Measurements from ENCODE around the gene JPT2. TPM values are rescaled to one million over a fixed set of nuclear protein-coding genes. Genes with fewer than 3 reads are reported as not detected.
A peak's percentile ranks its signal among the peaks of the same experiment; 100 is the strongest.

The JPT2 gene
- total RNA-seq, 4 donors from 2014 or later = 20.8 to 57.5 (median 38.2) TPM

DNA sequence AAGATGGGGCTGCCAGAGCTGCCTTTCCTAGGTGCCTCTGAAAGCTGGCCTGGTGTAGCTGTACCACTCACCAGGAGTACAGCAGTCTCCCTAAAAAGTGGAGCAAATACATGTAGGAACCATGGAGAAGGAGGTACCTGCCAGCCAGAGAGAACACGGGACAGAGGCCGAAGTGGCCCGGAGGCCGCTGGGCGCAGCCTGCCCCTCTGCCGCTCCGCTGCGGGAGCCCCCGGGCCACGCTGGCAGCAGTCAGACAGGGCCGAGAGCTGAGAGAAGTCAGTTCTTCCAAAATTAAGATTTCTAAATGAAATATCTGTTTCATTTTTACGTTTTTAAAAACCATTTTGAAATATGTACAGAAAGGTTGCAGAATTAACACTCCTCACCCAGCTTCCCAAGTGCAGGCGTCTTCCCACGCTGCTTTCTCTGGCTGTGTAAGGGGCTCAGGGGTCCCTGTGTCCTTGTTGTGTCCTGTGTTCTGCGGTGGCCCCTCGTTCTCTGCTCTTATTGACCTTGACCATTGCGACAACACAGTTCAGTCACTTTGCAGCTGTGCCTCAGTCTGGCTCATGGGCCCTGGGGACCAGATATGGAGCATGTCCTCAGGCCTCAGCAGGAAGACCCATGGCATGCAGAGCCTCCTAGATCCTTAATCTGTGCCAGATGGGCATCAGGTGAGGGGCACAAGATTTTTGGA lies 32.9 kb downstream of the JPT2 start:
- Histone ChIP-seq H3K36me3 (peaks cover 0 to 12% (median 1%) of the 10 kb centered on the region in 4 donors), H3K4me3 (no peak overlapping the region), H3K27me3 (no peaks in the 10 kb centered on the region), H3K9me3 (no peaks in the 10 kb centered on the region), H3K4me1 (peaks cover 36 to 79% (median 57%) of the 10 kb centered on the region in 4 donors), H3K27ac (replicated peaks in 1 of 4) (no peak overlapping the region)
- DNase-seq (ENCODE audit: extremely low spot score) = no peak
- 90% methylated on average over 17 of the region's 17 CpGs for WGBS
- TF ChIP-seq EP300 (IDR thresholded peaks at IDR 0.05) = no peak
- TF ChIP-seq POLR2A (IDR thresholded peaks at IDR 0.05; ENCODE audit: low read depth) = no peak
- TF ChIP-seq CTCF (IDR thresholded peaks at IDR 0.05) = no peak
- no peak for TF ChIP-seq POLR2AphosphoS5 (IDR thresholded peaks at IDR 0.05)
- intact Hi-C loops (cut with DNase I) = no loop called here

GRCh38 chr16:1712791-1713261 lies 34.7 kb downstream of the JPT2 start:
- no peak for DNase-seq (ENCODE audit: extremely low spot score)
- WGBS = 77% methylated on average over 10 of the region's 14 CpGs
- intact Hi-C loops (cut with DNase I) = no loop called here
- H3K27me3 ChIP-seq = no peaks in the 10 kb centered on the region
- peaks cover 29 to 66% (median 45%) of the 10 kb centered on the region in 4 donors for H3K4me1 ChIP-seq
- H3K4me3 ChIP-seq = no peak overlapping the region
- peak overlapping the region in 1 of 4 donors; percentile 7 for H3K27ac ChIP-seq (replicated peaks in 1 of 4)
- no peaks in the 10 kb centered on the region for H3K9me3 ChIP-seq
- TF ChIP-seq POLR2A (IDR thresholded peaks at IDR 0.05; ENCODE audit: low read depth) = no peak
- no peak for TF ChIP-seq POLR2AphosphoS5 (IDR thresholded peaks at IDR 0.05)
- TF ChIP-seq CTCF (IDR thresholded peaks at IDR 0.05) = no peak
- no peak for TF ChIP-seq EP300 (IDR thresholded peaks at IDR 0.05)
- H3K36me3 ChIP-seq = peaks cover 0 to 12% (median 1%) of the 10 kb centered on the region in 4 donors

GRCh38 chr16:1713331-1713730 lies 35.3 kb downstream of the JPT2 start:
- no peaks in the 10 kb centered on the region for H3K27me3 ChIP-seq
- H3K27ac ChIP-seq (replicated peaks in 1 of 4) = peak overlapping the region in 2 of 4 donors; percentile 2 to 7
- H3K4me3 ChIP-seq = no peak overlapping the region
- H3K9me3 ChIP-seq = no peaks in the 10 kb centered on the region
- TF ChIP-seq POLR2AphosphoS5 (IDR thresholded peaks at IDR 0.05) = no peak
- TF ChIP-seq CTCF (IDR thresholded peaks at IDR 0.05) = no peak
- TF ChIP-seq POLR2A (IDR thresholded peaks at IDR 0.05; ENCODE audit: low read depth) = no peak
- TF ChIP-seq EP300 (IDR thresholded peaks at IDR 0.05) = no peak
- DNase-seq (ENCODE audit: extremely low spot score) = no peak
- 73% methylated on average over 7 of the region's 7 CpGs for WGBS
- intact Hi-C loops (cut with DNase I) = no loop called here
- H3K36me3 ChIP-seq = peaks cover 0 to 11% (median 1%) of the 10 kb centered on the region in 4 donors
- peaks cover 24 to 66% (median 40%) of the 10 kb centered on the region in 4 donors for H3K4me1 ChIP-seq

- no peaks in the 10 kb centered on the region for H3K9me3 ChIP-seq
- no peak for DNase-seq (ENCODE audit: extremely low spot score)
- no peak overlapping the region for H3K27ac ChIP-seq (replicated peaks in 1 of 4)
- intact Hi-C loops (cut with DNase I) = no loop called here
- H3K4me3 ChIP-seq = no peak overlapping the region
- no peak for TF ChIP-seq CTCF (IDR thresholded peaks at IDR 0.05)
- TF ChIP-seq EP300 (IDR thresholded peaks at IDR 0.05) = no peak
- no peak for TF ChIP-seq POLR2AphosphoS5 (IDR thresholded peaks at IDR 0.05)
- TF ChIP-seq POLR2A (IDR thresholded peaks at IDR 0.05; ENCODE audit: low read depth) = no peak
- no peaks in the 10 kb centered on the region for H3K27me3 ChIP-seq
- 86% methylated on average over 8 of the region's 14 CpGs for WGBS
- H3K4me1 ChIP-seq = peaks cover 24 to 61% (median 34%) of the 10 kb centered on the region in 4 donors
- H3K36me3 ChIP-seq = peaks cover 0 to 5% (median 1%) of the 10 kb centered on the region in 4 donors
Observed at GRCh38 chr16:1713933-1714332, 35.9 kb downstream of the JPT2 start.

Data from esophagus muscularis mucosa (tissue), 4 donors.